GM10248 (cell line): ENCODE measurements around the gene TPST1.
"Not testable (repeated sequence)": the region's sequence is repeated elsewhere in the genome, so short reads cannot be mapped to it uniquely, and the experiment has no call there.

ENCODE experiments used
- CTCF ChIA-PET: fragments of 300-600 bp; sonication (Branson Sonifier 250); formaldehyde crosslinking; extraction: SDS; loops from one replicate; lab custom pipeline; 2021; ENCODE audit warnings: antibody characterized with exemption; lab: Yijun Ruan, JAX
- POLR2A ChIA-PET: fragments of 350-650 bp; sonication (Branson Sonifier 250); formaldehyde crosslinking; extraction: SDS; loops from one replicate; lab custom pipeline; 2020; ENCODE audit warnings: antibody characterized with exemption; lab: Yijun Ruan, JAX
- DNase-seq: peaks from one replicate; pipeline ENCODE4 v3.0.0; 2012; ENCODE audit errors: extremely low spot score
- TF ChIP-seq, protein P1 (sequence below): IDR thresholded peaks from 2 replicates; pipeline ENCODE4 v1.5.1; 2012; ENCODE audit warnings: mild to moderate bottlenecking, low read depth; ENCODE audit errors: extremely low read depth, missing control alignments, control extremely low read depth

TPST1 gene

DNA sequence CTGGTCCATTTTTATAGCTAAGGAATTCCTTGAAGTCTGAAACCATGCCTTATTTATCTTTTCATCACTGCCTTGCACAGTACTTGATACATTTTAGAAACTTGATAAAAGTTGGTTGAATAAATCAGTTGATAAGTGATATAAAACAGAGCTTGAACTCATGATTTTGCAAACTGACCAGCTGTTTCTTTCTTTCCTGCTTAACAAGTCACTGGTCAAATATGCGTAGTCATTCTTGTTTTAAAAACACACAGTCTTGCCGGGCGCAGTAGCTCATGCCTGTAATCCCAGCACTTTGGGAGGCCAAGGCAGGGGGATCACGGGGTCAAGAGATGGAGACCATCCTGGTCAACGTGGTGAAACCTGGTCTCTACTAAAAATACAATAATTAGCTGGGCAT is 6.3 kb downstream of the TPST1 start:
- TF ChIP-seq, protein P1, sequence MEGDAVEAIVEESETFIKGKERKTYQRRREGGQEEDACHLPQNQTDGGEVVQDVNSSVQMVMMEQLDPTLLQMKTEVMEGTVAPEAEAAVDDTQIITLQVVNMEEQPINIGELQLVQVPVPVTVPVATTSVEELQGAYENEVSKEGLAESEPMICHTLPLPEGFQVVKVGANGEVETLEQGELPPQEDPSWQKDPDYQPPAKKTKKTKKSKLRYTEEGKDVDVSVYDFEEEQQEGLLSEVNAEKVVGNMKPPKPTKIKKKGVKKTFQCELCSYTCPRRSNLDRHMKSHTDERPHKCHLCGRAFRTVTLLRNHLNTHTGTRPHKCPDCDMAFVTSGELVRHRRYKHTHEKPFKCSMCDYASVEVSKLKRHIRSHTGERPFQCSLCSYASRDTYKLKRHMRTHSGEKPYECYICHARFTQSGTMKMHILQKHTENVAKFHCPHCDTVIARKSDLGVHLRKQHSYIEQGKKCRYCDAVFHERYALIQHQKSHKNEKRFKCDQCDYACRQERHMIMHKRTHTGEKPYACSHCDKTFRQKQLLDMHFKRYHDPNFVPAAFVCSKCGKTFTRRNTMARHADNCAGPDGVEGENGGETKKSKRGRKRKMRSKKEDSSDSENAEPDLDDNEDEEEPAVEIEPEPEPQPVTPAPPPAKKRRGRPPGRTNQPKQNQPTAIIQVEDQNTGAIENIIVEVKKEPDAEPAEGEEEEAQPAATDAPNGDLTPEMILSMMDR: no peak
- DNase-seq: no peak
- ChIA-PET POLR2A (interaction anchor here (0.7 kb wide), 1 partner anchor 54 kb away, joined by 3 read pairs; no protein-coding TSS in a partner anchor), CTCF (interaction anchor here (1.0 to 2.0 kb wide), 4 partner anchors 9 to 71 kb away, joined by 3 to 7 read pairs (median 3); no protein-coding TSS in a partner anchor)

DNA sequence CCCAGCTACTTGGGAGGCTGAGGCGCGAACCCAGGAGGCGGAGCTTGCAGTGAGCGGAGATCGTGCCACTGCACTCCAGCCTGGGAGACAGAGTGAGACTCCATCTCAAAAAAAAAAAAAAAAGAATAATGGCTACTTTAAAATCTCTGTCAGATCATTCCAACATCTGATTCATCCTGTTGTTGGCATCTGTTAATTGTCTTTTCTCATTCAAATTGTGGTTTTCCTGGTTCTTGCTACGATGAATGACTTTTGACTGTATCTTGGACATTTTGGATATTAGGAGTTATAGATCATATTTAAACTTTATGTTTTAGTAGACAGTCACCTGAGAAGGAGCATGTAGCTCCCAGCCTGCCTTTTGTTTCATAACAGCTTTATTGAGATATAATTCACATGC is 8.5 kb downstream of the TPST1 start:
- ChIA-PET POLR2A (interaction anchor here (0.6 kb wide), 1 partner anchor 67 kb away, joined by 6 read pairs; no protein-coding TSS in a partner anchor), CTCF (interaction anchor here (2.6 kb wide), 1 partner anchor 8 kb away, joined by 11 read pairs; the partner anchor contains the start of gene TPST1)
- TF ChIP-seq, protein P1: no peak
- no peak for DNase-seq

DNA sequence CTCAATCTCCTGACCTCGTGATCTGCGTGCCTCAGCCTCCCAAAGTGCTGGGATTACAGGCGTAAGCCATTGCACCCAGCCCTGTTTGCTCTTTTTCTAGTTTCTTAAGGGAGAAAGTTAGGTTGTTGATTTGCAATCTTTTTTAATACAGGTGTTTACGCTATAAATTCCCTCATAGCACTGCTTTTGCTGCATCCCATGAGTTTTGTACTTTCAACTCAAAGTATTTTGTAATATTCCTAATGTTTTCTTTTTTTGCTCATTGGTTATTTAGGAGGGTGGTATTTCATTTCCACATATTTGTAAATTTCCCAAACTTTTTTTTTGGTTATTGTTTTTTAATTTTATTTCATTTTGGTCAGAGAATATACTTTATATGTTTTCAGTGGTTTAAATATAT is 11.6 kb downstream of the TPST1 start:
- POLR2A ChIA-PET: no interaction called here
- TF ChIP-seq, protein P1: no peak
- CTCF ChIA-PET: interaction anchor here (1.5 kb wide), 1 partner anchor 11 kb away, joined by 4 read pairs; no protein-coding TSS in a partner anchor
- no peak for DNase-seq

DNA sequence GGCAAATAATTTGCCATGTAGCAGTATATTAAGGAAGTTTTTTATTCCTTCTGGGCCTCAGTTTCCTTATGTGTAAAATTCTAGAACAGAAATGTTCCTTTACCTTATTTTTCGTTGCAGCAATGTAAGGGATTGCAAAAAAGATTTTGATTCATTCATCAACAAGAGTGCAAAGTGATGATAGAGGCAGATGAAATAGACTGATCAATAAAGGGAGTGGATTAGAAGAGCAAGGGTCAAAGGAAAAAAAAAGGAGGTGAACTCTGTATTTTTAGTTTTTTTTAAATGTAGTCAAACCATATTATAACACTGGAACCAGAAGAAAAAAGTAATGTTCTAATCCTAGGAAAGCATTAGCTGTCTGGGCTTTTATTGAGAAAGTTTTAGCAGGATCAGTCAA is 14.7 kb downstream of the TPST1 start:
- POLR2A ChIA-PET: no interaction called here
- TF ChIP-seq, protein P1: no peak
- DNase-seq: no peak
- CTCF ChIA-PET: interaction anchor here (1.8 kb wide), 1 partner anchor 15 kb away, joined by 9 read pairs; the partner anchor contains the start of gene TPST1

DNA sequence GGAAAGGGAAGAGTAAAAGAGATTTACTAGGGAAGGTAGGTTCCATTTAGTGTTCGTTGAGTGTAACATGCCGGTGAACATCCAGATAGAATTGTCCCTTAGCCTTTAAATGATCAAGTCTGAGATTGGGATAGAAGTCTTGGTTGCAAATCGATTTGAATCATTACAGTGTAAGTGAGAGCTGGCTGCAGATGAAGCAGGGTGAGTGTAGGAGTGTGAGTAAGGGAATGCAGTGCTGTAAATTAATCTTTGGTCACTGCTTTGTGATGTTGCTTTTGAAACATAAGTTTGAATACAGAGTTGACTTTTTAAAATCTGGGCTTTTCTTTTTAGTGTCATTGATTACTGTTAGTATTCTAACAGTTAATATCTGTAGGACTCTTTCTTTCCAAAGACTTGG is 16.3 kb downstream of the TPST1 start:
- ChIA-PET POLR2A (interaction anchor here (0.6 to 0.7 kb wide), 2 partner anchors 17 to 411 kb away, joined by 3 to 5 read pairs; no protein-coding TSS in a partner anchor), CTCF (interaction anchor here (0.8 to 1.5 kb wide), 3 partner anchors 10 to 17 kb away, joined by 3 to 4 read pairs (median 3); no protein-coding TSS in a partner anchor)
- DNase-seq: no peak
- TF ChIP-seq, protein P1: no peak

DNA sequence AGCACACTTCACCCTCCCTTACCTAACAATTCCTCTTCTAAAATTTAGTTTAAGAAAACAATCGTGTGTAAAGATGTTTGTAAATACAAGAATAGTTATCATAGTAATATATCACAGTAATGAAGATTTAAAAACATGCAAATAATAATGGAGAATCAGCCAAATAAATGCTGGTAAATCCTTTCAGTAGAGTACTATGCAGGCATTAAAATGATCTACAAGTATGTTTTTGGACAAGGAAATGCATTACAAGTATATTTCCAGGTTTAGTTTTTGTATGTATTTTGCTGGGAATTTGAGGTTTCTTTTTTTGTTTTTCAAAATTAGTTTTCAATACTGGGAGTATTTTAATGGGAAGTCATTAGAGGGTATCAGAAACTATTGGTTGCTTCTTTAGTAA is 22.7 kb downstream of the TPST1 start:
- ChIA-PET CTCF (no interaction called here), POLR2A (no interaction called here)
- TF ChIP-seq, protein P1: no peak
- no peak for DNase-seq

DNA sequence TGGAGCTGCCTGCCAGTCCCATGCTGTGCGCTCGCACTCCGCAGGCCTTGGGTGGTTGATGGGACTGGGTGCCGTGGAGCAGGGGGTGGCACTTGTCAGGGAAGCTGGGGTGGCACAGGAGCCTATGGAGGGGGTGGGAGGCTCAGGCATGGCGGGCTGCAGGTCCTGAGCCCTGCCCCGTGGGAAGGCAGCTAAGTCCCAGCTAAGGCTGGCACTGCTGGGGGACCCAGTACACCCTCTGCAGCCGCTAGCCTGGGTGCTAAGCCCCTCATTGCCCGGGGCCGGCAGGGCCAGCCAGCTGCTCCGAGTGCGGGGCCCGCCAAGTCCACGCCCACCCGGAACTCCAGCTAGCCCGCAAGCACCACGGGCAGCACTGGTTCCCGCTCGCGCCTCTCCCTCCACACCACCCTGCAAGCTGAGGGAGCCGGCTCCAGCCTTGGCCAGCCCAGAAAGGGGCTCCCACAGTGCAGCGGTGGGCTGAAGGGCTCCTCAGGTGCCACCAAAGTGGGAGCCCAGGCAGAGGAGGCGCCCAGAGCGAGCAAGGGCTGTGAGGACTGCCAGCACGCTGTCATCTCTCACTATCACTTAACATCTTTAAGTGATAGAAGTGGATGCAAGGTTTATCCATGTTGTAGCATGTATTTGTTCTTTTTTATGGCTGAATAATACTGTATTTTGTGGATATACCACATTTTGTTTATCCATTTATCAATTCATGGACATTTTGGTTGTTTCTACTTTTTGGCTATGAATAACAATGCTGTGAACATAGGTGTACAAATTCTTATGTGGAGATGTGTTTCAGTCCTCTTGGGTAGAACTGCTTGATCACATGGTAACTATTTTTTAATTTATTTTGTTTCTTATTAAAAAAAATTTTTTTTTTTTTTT is 26.4 kb downstream of the TPST1 start:
- POLR2A ChIA-PET, DNase-seq, CTCF ChIA-PET: not testable (repeated sequence)
